GM12878 (cell line): ENCODE results near the gene IQGAP3. TPM values are rescaled to one million over a fixed set of nuclear protein-coding genes. Genes with fewer than 3 reads are reported as not detected.

Experiments
- BMI1 ChIP-seq: fragments of 450-650 bp; IDR thresholded peaks from 2 replicates; pipeline ENCODE4 v1.6.1; 2016; ENCODE audit warnings: mild to moderate bottlenecking, moderate library complexity, borderline replicate concordance
- CBFB ChIP-seq: IDR thresholded peaks from 2 replicates; pipeline ENCODE4 v1.6.1; 2016; ENCODE audit warnings: antibody characterized with exemption, low read depth
- CEBPB ChIP-seq, 2 experiments: fragments of 150-350 bp in 1 of 2; IDR thresholded peaks; 2 replicates each; pipeline ENCODE4 v1.6.1; 2012 to 2014; ENCODE audit warnings: low read depth in 2 of 2, low read length in 2 of 2, borderline replicate concordance in 1 of 2, inconsistent platforms in 1 of 2
- DPF2 ChIP-seq: fragments of 450-650 bp; IDR thresholded peaks from 2 replicates; pipeline ENCODE4 v1.6.1; 2017; ENCODE audit warnings: mild to moderate bottlenecking
- EP300 ChIP-seq, 2 experiments: fragments of 150-350 bp in 1 of 2; IDR thresholded peaks; 2 replicates each; pipeline ENCODE4 v1.6.1; 2011 to 2012; ENCODE audit warnings: low read depth in 2 of 2, low read length in 2 of 2, borderline replicate concordance in 1 of 2, improper control_type of control experiment in 1 of 2, inconsistent platforms in 1 of 2; ENCODE audit not compliant: control insufficient read depth in 1 of 2
- GABPA ChIP-seq: IDR thresholded peaks from 2 replicates; pipeline ENCODE4 v1.6.1; 2014; ENCODE audit warnings: antibody characterized with exemption, low read depth, mild to moderate bottlenecking, inconsistent platforms
- KAT2A ChIP-seq: conservative IDR thresholded peaks from 2 replicates; pipeline ENCODE4 v1.6.1; 2011; ENCODE audit warnings: low read depth, low read length; ENCODE audit not compliant: control insufficient read depth
- MEF2B ChIP-seq: fragments of 450-650 bp; IDR thresholded peaks from 2 replicates; pipeline ENCODE4 v1.6.1; 2018; ENCODE audit warnings: mild to moderate bottlenecking, moderate library complexity; ENCODE audit not compliant: partially characterized antibody, poor library complexity, severe bottlenecking
- MTA2 ChIP-seq: fragments of 450-650 bp; IDR thresholded peaks from 2 replicates; pipeline ENCODE4 v1.6.1; 2016; ENCODE audit warnings: low read depth, mild to moderate bottlenecking, moderate library complexity
- POLR2AphosphoS2 ChIP-seq: IDR thresholded peaks from 2 replicates; pipeline ENCODE4 v1.6.1; 2011; ENCODE audit warnings: low read depth, mild to moderate bottlenecking, low read length, improper control_type of control experiment, moderate library complexity
- SIX5 ChIP-seq: IDR thresholded peaks from 2 replicates; pipeline ENCODE4 v1.6.1; 2011; ENCODE audit warnings: mild to moderate bottlenecking, low read depth, low read length, moderate library complexity; ENCODE audit not compliant: severe bottlenecking
- SMARCA5 ChIP-seq: fragments of 450-650 bp; IDR thresholded peaks from 2 replicates; pipeline ENCODE4 v1.6.1; 2017; ENCODE audit warnings: mild to moderate bottlenecking
- SP1 ChIP-seq: IDR thresholded peaks from one replicate; pipeline ENCODE4 v1.6.1; 2011; ENCODE audit warnings: low read depth, low read length
- SREBF2 ChIP-seq: IDR thresholded peaks from 2 replicates; pipeline ENCODE4 v1.6.1; 2012; ENCODE audit warnings: mild to moderate bottlenecking, low read length
- STAT1 ChIP-seq: fragments of 450-650 bp; conservative IDR thresholded peaks from 2 replicates; pipeline ENCODE4 v1.6.1; 2014; ENCODE audit warnings: antibody characterized with exemption, mild to moderate bottlenecking
- TBL1XR1 ChIP-seq: IDR thresholded peaks from 2 replicates; pipeline ENCODE4 v1.6.1; 2012; ENCODE audit warnings: low read depth, low read length, improper control_type of control experiment
- TCF3 ChIP-seq: IDR thresholded peaks from 2 replicates; pipeline ENCODE4 v1.6.1; 2012; ENCODE audit warnings: low read depth, mild to moderate bottlenecking, low read length, borderline replicate concordance; ENCODE audit not compliant: insufficient read depth
- YY1 ChIP-seq: IDR thresholded peaks from 2 replicates; pipeline ENCODE4 v1.6.1; 2011; ENCODE audit warnings: low read depth, mild to moderate bottlenecking, low read length
- polyA plus RNA-seq, 11 experiments: library from polyadenylated mRNA; depleted of rRNA in 4 of 11; unstranded in 6 of 11; stranded (reverse) in 5 of 11; fragments of >200 nt; fragmentation: Nextera tagmentation in 4 of 11; fragmentation: Illumina TruSeq in 1 of 11; extraction: Ambion mirVana in 4 of 11; extraction: Trizol in 1 of 11; gene quantifications; 1 replicate in 1 of 11; 2 replicates in 10 of 11; pipeline versions ENCODE4 v1.2.1 to v1.2.3, GENCODE V29; 2011 to 2016; ENCODE audit warnings: inconsistent platforms in 2 of 11, missing spikeins in 2 of 11, low read depth in 1 of 11
- total RNA-seq, 4 experiments: library from RNA; depleted of rRNA in 3 of 4; stranded (reverse); fragments of >200 nt in 3 of 4; fragmentation: Illumina TruSeq in 1 of 4; extraction: Trizol in 1 of 4; gene quantifications; 2 replicates each; pipeline versions ENCODE4 v1.2.1 to v1.2.3, GENCODE V29; 2013 to 2021
- TF ChIP-seq, protein P1 (sequence below): fragments of 450-650 bp; IDR thresholded peaks from 2 replicates; pipeline ENCODE4 v1.6.1; 2017; ENCODE audit warnings: mild to moderate bottlenecking
- TF ChIP-seq, protein P2 (sequence below): fragments of 150-350 bp; IDR thresholded peaks from 2 replicates; pipeline ENCODE4 v1.6.1; 2016; ENCODE audit warnings: low read depth, low read length
- TF ChIP-seq, protein P3 (sequence below): fragments of 450-650 bp; IDR thresholded peaks from 2 replicates; pipeline ENCODE4 v1.6.1; 2017; ENCODE audit warnings: antibody characterized with exemption, mild to moderate bottlenecking, moderate library complexity
- TF ChIP-seq, protein P4 (sequence below): IDR thresholded peaks from 2 replicates; pipeline ENCODE4 v1.6.1; 2012; ENCODE audit warnings: low read length, inconsistent platforms

The IQGAP3 gene
- total and polyA plus RNA-seq, 10 of the 15 experiments (the other 5 are each of a cell fraction or from before 2014, with no cell fraction given), result 1.1 to 10.7 (median 7.9) TPM

DNA sequence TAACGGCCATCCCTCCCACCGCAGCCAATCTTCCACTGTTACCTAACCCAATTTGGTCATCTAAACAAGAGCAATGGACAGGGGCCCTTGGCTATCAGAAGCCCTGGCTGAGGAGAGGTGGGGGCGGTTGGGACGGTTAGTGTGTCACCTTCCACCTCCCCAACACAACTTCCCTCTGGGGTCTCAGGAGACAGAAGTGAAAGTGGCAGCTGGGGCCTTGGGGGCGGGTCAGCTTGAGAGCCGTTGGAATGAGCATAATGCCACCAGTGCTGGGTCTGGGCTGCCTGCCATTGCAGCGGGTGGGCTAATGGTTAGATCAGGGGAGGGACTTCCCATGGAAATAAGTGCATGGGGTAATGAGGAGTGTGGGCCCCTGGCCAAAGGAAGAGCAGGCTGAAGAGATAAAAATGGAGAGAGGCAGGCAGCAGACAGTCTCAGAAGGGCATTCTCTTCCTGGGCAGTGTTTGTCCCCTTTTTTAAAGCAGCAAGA, 79.7 kb downstream of the IQGAP3 start (continued):
- TF ChIP-seq, protein P1, sequence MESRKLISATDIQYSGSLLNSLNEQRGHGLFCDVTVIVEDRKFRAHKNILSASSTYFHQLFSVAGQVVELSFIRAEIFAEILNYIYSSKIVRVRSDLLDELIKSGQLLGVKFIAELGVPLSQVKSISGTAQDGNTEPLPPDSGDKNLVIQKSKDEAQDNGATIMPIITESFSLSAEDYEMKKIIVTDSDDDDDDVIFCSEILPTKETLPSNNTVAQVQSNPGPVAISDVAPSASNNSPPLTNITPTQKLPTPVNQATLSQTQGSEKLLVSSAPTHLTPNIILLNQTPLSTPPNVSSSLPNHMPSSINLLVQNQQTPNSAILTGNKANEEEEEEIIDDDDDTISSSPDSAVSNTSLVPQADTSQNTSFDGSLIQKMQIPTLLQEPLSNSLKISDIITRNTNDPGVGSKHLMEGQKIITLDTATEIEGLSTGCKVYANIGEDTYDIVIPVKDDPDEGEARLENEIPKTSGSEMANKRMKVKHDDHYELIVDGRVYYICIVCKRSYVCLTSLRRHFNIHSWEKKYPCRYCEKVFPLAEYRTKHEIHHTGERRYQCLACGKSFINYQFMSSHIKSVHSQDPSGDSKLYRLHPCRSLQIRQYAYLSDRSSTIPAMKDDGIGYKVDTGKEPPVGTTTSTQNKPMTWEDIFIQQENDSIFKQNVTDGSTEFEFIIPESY, result no peak
- no peak for TF ChIP-seq CEBPB (IDR thresholded peaks at IDR 0.05; ENCODE audit: borderline replicate concordance in 1 of 2, low read depth in 2 of 2, low read length in 2 of 2)
- peak; percentile 87 for TF ChIP-seq MEF2B
- peak; percentile 51; the same call in 1 of the 2 replicates for TF ChIP-seq TBL1XR1
- TF ChIP-seq, protein P2, sequence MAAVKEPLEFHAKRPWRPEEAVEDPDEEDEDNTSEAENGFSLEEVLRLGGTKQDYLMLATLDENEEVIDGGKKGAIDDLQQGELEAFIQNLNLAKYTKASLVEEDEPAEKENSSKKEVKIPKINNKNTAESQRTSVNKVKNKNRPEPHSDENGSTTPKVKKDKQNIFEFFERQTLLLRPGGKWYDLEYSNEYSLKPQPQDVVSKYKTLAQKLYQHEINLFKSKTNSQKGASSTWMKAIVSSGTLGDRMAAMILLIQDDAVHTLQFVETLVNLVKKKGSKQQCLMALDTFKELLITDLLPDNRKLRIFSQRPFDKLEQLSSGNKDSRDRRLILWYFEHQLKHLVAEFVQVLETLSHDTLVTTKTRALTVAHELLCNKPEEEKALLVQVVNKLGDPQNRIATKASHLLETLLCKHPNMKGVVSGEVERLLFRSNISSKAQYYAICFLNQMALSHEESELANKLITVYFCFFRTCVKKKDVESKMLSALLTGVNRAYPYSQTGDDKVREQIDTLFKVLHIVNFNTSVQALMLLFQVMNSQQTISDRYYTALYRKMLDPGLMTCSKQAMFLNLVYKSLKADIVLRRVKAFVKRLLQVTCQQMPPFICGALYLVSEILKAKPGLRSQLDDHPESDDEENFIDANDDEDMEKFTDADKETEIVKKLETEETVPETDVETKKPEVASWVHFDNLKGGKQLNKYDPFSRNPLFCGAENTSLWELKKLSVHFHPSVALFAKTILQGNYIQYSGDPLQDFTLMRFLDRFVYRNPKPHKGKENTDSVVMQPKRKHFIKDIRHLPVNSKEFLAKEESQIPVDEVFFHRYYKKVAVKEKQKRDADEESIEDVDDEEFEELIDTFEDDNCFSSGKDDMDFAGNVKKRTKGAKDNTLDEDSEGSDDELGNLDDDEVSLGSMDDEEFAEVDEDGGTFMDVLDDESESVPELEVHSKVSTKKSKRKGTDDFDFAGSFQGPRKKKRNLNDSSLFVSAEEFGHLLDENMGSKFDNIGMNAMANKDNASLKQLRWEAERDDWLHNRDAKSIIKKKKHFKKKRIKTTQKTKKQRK, result no peak
- peak; percentile 96 for TF ChIP-seq TCF3
- TF ChIP-seq DPF2, result peak; percentile 82
- peak; percentile 38; the same call in 1 of the 2 replicates for TF ChIP-seq CBFB
- TF ChIP-seq YY1, result 0 out of 2 replicates have a peak, but pooled peaks have one; percentile 16
- TF ChIP-seq, protein P3, sequence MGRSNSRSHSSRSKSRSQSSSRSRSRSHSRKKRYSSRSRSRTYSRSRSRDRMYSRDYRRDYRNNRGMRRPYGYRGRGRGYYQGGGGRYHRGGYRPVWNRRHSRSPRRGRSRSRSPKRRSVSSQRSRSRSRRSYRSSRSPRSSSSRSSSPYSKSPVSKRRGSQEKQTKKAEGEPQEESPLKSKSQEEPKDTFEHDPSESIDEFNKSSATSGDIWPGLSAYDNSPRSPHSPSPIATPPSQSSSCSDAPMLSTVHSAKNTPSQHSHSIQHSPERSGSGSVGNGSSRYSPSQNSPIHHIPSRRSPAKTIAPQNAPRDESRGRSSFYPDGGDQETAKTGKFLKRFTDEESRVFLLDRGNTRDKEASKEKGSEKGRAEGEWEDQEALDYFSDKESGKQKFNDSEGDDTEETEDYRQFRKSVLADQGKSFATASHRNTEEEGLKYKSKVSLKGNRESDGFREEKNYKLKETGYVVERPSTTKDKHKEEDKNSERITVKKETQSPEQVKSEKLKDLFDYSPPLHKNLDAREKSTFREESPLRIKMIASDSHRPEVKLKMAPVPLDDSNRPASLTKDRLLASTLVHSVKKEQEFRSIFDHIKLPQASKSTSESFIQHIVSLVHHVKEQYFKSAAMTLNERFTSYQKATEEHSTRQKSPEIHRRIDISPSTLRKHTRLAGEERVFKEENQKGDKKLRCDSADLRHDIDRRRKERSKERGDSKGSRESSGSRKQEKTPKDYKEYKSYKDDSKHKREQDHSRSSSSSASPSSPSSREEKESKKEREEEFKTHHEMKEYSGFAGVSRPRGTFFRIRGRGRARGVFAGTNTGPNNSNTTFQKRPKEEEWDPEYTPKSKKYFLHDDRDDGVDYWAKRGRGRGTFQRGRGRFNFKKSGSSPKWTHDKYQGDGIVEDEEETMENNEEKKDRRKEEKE, result no peak
- no peak for TF ChIP-seq SREBF2
- TF ChIP-seq MTA2, result peak; percentile 66; the same call in 1 of the 2 replicates
- TF ChIP-seq EP300 (IDR thresholded peaks at IDR 0.05; ENCODE audit: borderline replicate concordance in 1 of 2, control insufficient read depth in 1 of 2, low read depth in 2 of 2, low read length in 2 of 2), result peak; percentile 69 to 76; a peak in 3 of 4 replicates
- TF ChIP-seq STAT1, result no peak
- TF ChIP-seq BMI1, result no peak
- peak; percentile 17 for TF ChIP-seq SP1
- TF ChIP-seq POLR2AphosphoS2, result no peak
- TF ChIP-seq SIX5, result no peak
- TF ChIP-seq, protein P4, sequence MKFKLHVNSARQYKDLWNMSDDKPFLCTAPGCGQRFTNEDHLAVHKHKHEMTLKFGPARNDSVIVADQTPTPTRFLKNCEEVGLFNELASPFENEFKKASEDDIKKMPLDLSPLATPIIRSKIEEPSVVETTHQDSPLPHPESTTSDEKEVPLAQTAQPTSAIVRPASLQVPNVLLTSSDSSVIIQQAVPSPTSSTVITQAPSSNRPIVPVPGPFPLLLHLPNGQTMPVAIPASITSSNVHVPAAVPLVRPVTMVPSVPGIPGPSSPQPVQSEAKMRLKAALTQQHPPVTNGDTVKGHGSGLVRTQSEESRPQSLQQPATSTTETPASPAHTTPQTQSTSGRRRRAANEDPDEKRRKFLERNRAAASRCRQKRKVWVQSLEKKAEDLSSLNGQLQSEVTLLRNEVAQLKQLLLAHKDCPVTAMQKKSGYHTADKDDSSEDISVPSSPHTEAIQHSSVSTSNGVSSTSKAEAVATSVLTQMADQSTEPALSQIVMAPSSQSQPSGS, result no peak
- TF ChIP-seq SMARCA5, result no peak
- no peak for TF ChIP-seq KAT2A
- no peak for TF ChIP-seq GABPA
